RWPE1 (cell line): ENCODE measurements around the gene SLC34A1.
"Not testable (repeated sequence)": the region's sequence is repeated elsewhere in the genome, so short reads cannot be mapped to it uniquely, and the experiment has no call there.

Experiments
- CTCF ChIA-PET: fragments of 350-600 bp; sonication (Branson Sonifier 250); formaldehyde crosslinking; extraction: SDS; loops from one replicate; lab custom pipeline; 2021; lab: Yijun Ruan, JAX
- POLR2A ChIA-PET: fragments of 400-600 bp; formaldehyde crosslinking; extraction: SDS; loops from one replicate; lab custom pipeline; 2020; ENCODE audit warnings: antibody characterized with exemption; ENCODE audit not compliant: low non-redundant PET; lab: Yijun Ruan, JAX
- DNase-seq: peaks from one replicate; pipeline ENCODE4 v3.0.0; 2012; ENCODE audit warnings: low spot score
- H3K27ac ChIP-seq: fragments of 450-650 bp; 2 replicates; pipeline ENCODE4 v1.5.1; 2017
- CTCF ChIP-seq: fragments of 450-650 bp; conservative IDR thresholded peaks from 2 replicates; pipeline ENCODE4 v1.5.1; 2017; ENCODE audit warnings: low read depth, mild to moderate bottlenecking

The SLC34A1 gene

GRCh38 chr5:177338251-177339106 is 45.8 kb upstream of the SLC34A1 start:
- no peak for DNase-seq
- ChIA-PET CTCF (interaction anchor here (1.5 to 1.7 kb wide), 3 partner anchors 20 to 65 kb away, joined by 5 to 10 read pairs (median 6); no protein-coding TSS in a partner anchor), POLR2A (no interaction called here)
- no peak for TF ChIP-seq CTCF
- peak overlapping the region; percentile 14; the same call in 1 of the 2 replicates for H3K27ac ChIP-seq

DNA sequence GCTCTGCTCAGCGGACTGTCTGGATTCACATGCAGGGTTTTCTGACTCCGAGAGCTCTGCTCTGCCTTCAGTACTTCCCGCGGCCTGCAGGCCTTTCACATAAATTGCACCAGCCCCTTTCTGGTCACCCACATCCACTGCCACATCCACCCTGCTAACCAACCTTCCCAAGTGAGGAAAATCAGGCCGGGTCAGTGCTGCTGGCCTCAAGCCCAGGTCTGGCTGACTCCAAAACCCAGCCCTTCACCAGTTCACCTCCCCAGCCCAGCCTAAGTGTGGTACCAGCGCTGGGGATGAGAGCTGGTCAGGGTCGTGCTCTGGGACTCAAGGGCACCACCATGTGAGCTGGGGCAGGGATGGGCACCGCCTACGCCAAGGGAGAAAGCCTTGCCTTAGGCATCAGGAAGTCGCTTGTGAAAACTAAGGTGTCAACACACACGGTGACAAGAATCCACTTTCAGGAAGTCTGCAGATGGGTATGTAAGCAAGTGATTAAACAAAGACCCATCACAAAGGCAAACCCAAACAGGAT is 45.1 kb upstream of the SLC34A1 start:
- CTCF ChIA-PET: interaction anchor here (1.5 to 1.7 kb wide), 3 partner anchors 21 to 65 kb away, joined by 5 to 10 read pairs (median 6); no protein-coding TSS in a partner anchor
- no peak for TF ChIP-seq CTCF
- DNase-seq: no peak
- POLR2A ChIA-PET: no interaction called here
- peak overlapping the region; percentile 14; the same call in 1 of the 2 replicates for H3K27ac ChIP-seq

- POLR2A ChIA-PET, H3K27ac ChIP-seq, CTCF ChIA-PET, DNase-seq: not testable (repeated sequence)
These were observed 41.2 kb upstream of the SLC34A1 start for GRCh38 chr5:177343000-177343399.

DNA sequence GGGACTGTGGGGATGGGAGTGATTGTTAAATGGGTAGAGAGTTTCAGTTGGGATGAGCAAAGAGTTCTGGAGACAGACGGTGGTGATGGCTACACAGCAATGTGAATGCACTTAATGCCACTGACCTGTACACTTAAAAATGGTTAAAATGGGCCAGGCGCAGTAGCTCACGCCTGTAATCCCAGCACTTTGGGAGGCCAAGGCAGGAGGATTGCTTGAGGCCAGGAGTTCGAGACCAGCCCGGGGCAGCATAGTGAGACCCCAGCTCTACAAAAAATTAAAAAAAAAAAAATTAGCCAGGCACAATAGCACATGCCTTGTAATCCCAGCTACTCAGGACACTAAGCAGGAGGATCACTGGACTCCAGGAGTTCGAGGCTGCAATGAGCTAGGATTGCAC is 40.5 kb upstream of the SLC34A1 start:
- TF ChIP-seq CTCF: no peak
- no peak overlapping the region for H3K27ac ChIP-seq
- ChIA-PET POLR2A (interaction anchor here (0.7 kb wide), 1 partner anchor 55 kb away, joined by 4 read pairs; no protein-coding TSS in a partner anchor), CTCF (no interaction called here)
- no peak for DNase-seq

GRCh38 chr5:177344891-177345290 is 39.3 kb upstream of the SLC34A1 start:
- ChIA-PET POLR2A (no interaction called here), CTCF (interaction anchor here (0.7 kb wide), 1 partner anchor 35 kb away, joined by 3 read pairs; no protein-coding TSS in a partner anchor)
- H3K27ac ChIP-seq: no peak overlapping the region
- TF ChIP-seq CTCF: no peak
- DNase-seq: no peak

GRCh38 chr5:177346820-177347219 is 37.4 kb upstream of the SLC34A1 start:
- POLR2A ChIA-PET: interaction anchor here (0.7 kb wide), 1 partner anchor 20 kb away, joined by 3 read pairs; no protein-coding TSS in a partner anchor
- no peak for TF ChIP-seq CTCF
- CTCF ChIA-PET: interaction anchor here (1.9 kb wide), 1 partner anchor 37 kb away, joined by 5 read pairs; no protein-coding TSS in a partner anchor
- DNase-seq: no peak
- H3K27ac ChIP-seq: no peak overlapping the region

DNA sequence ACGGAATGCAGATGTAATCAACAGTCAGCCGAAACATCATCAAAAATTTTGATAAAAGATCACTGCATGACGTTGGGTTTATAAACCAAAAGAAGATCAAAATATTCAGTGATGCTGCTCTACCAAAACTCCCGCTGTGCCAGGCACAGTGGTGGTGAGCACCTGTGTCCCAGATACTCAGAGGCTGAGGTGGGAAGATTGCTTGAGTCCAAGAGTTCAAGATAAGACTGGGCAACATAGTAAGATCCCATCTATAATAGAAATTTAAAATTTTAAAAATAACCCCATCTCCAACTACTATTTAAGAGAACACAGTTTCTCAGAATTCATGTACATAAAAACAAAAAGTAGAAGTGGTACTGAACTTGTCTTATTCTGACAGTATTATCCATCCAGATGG is 36.5 kb upstream of the SLC34A1 start:
- no peak overlapping the region for H3K27ac ChIP-seq
- no peak for TF ChIP-seq CTCF
- no peak for DNase-seq
- CTCF ChIA-PET: interaction anchor here (1.9 kb wide), 1 partner anchor 38 kb away, joined by 5 read pairs; no protein-coding TSS in a partner anchor
- POLR2A ChIA-PET: no interaction called here
